Activated CD8-positive, alpha-beta T cell treated with anti-CD3 and anti-CD28 coated beads for 36 hours (primary cell): ENCODE measurements around the gene GPC6. TPM values are rescaled to one million over a fixed set of nuclear protein-coding genes. Genes with fewer than 3 reads are reported as not detected.

Source experiments
- ATAC-seq: fragments of 200-7000 bp; cut with Tn5 transposase; one replicate; pipeline ENCODE4 v1.10.0; 2021; ENCODE audit warnings: mild to moderate bottlenecking, moderate library complexity
- CTCF ChIA-PET: fragments of 350-600 bp; sonication (Branson Sonifier 250); formaldehyde crosslinking; loops from one replicate; lab custom pipeline; 2021; ENCODE audit warnings: antibody characterized with exemption; lab: Charles Lee
- POLR2A ChIA-PET: fragments of 350-600 bp; sonication (Branson Sonifier 250); formaldehyde crosslinking; loops from one replicate; lab custom pipeline; 2021; ENCODE audit warnings: antibody characterized with exemption; lab: Charles Lee
- DNase-seq: peaks from one replicate; pipeline ENCODE4 v3.0.0-alpha.2; 2020
- H3K27ac Mint-ChIP-seq: one replicate; pipeline ENCODE4 v1.8.0; 2021; ENCODE audit warnings: mild to moderate bottlenecking, mixed read lengths
- H3K27me3 Mint-ChIP-seq: one replicate; pipeline ENCODE4 v1.8.0; 2021; ENCODE audit warnings: mixed read lengths
- H3K36me3 Mint-ChIP-seq: one replicate; pipeline ENCODE4 v1.8.0; 2021; ENCODE audit warnings: low read depth, mixed read lengths
- H3K4me1 Mint-ChIP-seq: one replicate; pipeline ENCODE4 v1.8.0; 2021; ENCODE audit warnings: low read depth, mixed read lengths
- H3K4me3 Mint-ChIP-seq: one replicate; pipeline ENCODE4 v1.8.0; 2021; ENCODE audit warnings: mild to moderate bottlenecking, moderate library complexity, mixed read lengths
- H3K9me3 Mint-ChIP-seq: one replicate; pipeline ENCODE4 v1.8.0; 2021; ENCODE audit warnings: mixed read lengths
- CTCF ChIP-seq: fragments of 200-600 bp; IDR thresholded peaks from one replicate; pipeline ENCODE4 v1.8.0; 2022; ENCODE audit warnings: antibody characterized with exemption, mild to moderate bottlenecking
- intact Hi-C: fragments of 100-400 bp; cut with micrococcal nuclease; formaldehyde crosslinking; loops from one replicate; pipeline ENCODE4 v1.10.0; 2022
- total RNA-seq, 2 experiments: library from RNA; stranded (reverse); gene quantifications; one replicate each; pipeline ENCODE4 v1.2.3, GENCODE V29; 2021

GPC6 gene
- total RNA-seq, 2 experiments from 2014 or later = not detected

- POLR2A ChIA-PET = no interaction called here
- no peaks in the 10 kb centered on the region for H3K36me3 Mint-ChIP-seq
- ATAC-seq = no peak
- TF ChIP-seq CTCF = no peak
- no peak overlapping the region for H3K4me3 Mint-ChIP-seq
- CTCF ChIA-PET = no interaction called here
- DNase-seq = no peak
- peaks cover 2% of the 10 kb centered on the region for H3K4me1 Mint-ChIP-seq
- H3K27me3 Mint-ChIP-seq = no peaks in the 10 kb centered on the region
- intact Hi-C loops = no loop called here
- H3K27ac Mint-ChIP-seq = no peak overlapping the region
- no peaks in the 10 kb centered on the region for H3K9me3 Mint-ChIP-seq
Measured at GRCh38 chr13:93603043-93603442, 376.4 kb downstream of the GPC6 start.

- no peak overlapping the region for H3K27ac Mint-ChIP-seq
- no peaks in the 10 kb centered on the region for H3K9me3 Mint-ChIP-seq
- no peaks in the 10 kb centered on the region for H3K36me3 Mint-ChIP-seq
- no peaks in the 10 kb centered on the region for H3K4me1 Mint-ChIP-seq
- ChIA-PET CTCF (no interaction called here), POLR2A (no interaction called here)
- intact Hi-C loops = no loop called here
- TF ChIP-seq CTCF = no peak
- DNase-seq (no peak), ATAC-seq (no peak)
- no peaks in the 10 kb centered on the region for H3K27me3 Mint-ChIP-seq
- no peak overlapping the region for H3K4me3 Mint-ChIP-seq
Measured at GRCh38 chr13:93614776-93615175, 388.2 kb downstream of the GPC6 start.

- intact Hi-C loops = no loop called here
- ChIA-PET CTCF (no interaction called here), POLR2A (no interaction called here)
- no peak for ATAC-seq
- Mint-ChIP-seq H3K9me3 (no peaks in the 10 kb centered on the region), H3K36me3 (no peaks in the 10 kb centered on the region), H3K4me1 (peaks cover 1% of the 10 kb centered on the region), H3K27me3 (no peaks in the 10 kb centered on the region), H3K27ac (no peak overlapping the region), H3K4me3 (no peak overlapping the region)
- no peak for DNase-seq
- TF ChIP-seq CTCF = no peak
Measured at GRCh38 chr13:93620181-93620765, 393.7 kb downstream of the GPC6 start.

- Mint-ChIP-seq H3K4me3 (no peak overlapping the region), H3K4me1 (peaks cover 1% of the 10 kb centered on the region), H3K27me3 (no peaks in the 10 kb centered on the region), H3K27ac (no peak overlapping the region), H3K36me3 (no peaks in the 10 kb centered on the region), H3K9me3 (no peaks in the 10 kb centered on the region)
- no peak for ATAC-seq
- no peak for DNase-seq
- POLR2A ChIA-PET = no interaction called here
- TF ChIP-seq CTCF = no peak
- intact Hi-C loops = no loop called here
- CTCF ChIA-PET = no interaction called here
Measured at GRCh38 chr13:93621051-93621450, 394.4 kb downstream of the GPC6 start.

- Mint-ChIP-seq H3K27me3 (no peaks in the 10 kb centered on the region), H3K4me3 (no peak overlapping the region), H3K9me3 (no peaks in the 10 kb centered on the region), H3K27ac (no peak overlapping the region), H3K4me1 (peaks cover 1% of the 10 kb centered on the region), H3K36me3 (no peaks in the 10 kb centered on the region)
- intact Hi-C loops = no loop called here
- TF ChIP-seq CTCF = no peak
- ATAC-seq = no peak
- DNase-seq = no peak
- ChIA-PET CTCF (no interaction called here), POLR2A (no interaction called here)
Measured at GRCh38 chr13:93621966-93622365, 395.4 kb downstream of the GPC6 start.
